ENCODE results near the gene FEN1. TPM values are rescaled to one million over a fixed set of nuclear protein-coding genes. Genes with fewer than 3 reads are reported as not detected.

FEN1 gene
- total RNA-seq, 1 donor from 2014 or later: 23.9 TPM

DNA sequence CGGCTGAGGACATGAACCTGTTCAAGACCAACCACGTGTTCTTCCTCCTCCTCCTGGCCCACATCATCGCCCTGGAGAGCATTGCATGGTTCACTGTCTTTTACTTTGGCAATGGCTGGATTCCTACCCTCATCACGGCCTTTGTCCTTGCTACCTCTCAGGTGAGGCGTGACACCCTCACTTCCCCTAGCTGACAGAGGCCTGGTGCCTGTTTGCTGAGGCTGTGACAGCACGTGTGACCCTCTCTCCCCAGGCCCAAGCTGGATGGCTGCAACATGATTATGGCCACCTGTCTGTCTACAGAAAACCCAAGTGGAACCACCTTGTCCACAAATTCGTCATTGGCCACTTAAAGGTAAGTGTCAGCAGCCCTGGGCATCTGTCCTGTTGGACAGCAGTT, 47.7 kb downstream of the FEN1 start:
- H3K4me1 Mint-ChIP-seq: peaks cover 7% of the 10 kb centered on the region
- TF ChIP-seq, protein P1, sequence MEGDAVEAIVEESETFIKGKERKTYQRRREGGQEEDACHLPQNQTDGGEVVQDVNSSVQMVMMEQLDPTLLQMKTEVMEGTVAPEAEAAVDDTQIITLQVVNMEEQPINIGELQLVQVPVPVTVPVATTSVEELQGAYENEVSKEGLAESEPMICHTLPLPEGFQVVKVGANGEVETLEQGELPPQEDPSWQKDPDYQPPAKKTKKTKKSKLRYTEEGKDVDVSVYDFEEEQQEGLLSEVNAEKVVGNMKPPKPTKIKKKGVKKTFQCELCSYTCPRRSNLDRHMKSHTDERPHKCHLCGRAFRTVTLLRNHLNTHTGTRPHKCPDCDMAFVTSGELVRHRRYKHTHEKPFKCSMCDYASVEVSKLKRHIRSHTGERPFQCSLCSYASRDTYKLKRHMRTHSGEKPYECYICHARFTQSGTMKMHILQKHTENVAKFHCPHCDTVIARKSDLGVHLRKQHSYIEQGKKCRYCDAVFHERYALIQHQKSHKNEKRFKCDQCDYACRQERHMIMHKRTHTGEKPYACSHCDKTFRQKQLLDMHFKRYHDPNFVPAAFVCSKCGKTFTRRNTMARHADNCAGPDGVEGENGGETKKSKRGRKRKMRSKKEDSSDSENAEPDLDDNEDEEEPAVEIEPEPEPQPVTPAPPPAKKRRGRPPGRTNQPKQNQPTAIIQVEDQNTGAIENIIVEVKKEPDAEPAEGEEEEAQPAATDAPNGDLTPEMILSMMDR (IDR thresholded peaks at IDR 0.05): no peak
- H3K9me3 Mint-ChIP-seq: no peaks in the 10 kb centered on the region
- H3K4me3 Mint-ChIP-seq: no peak overlapping the region
- intact Hi-C loops (cut with micrococcal nuclease): no loop called here
- CTCF ChIA-PET: interaction anchor here (1.1 to 1.6 kb wide), 2 partner anchors 59 to 241 kb away, joined by 3 to 4 read pairs; no protein-coding TSS in a partner anchor
- H3K27me3 Mint-ChIP-seq: no peaks in the 10 kb centered on the region
- POLR2A ChIA-PET: interaction anchor here (1.2 kb wide), 1 partner anchor 25 kb away, joined by 3 read pairs; no protein-coding TSS in a partner anchor
- H3K36me3 Mint-ChIP-seq (ENCODE audit: low read depth): peaks cover 1% of the 10 kb centered on the region
- H3K27ac Mint-ChIP-seq: no peak overlapping the region
- DNase-seq (no peak), ATAC-seq (ENCODE audit: low read depth) (no peak)

DNA sequence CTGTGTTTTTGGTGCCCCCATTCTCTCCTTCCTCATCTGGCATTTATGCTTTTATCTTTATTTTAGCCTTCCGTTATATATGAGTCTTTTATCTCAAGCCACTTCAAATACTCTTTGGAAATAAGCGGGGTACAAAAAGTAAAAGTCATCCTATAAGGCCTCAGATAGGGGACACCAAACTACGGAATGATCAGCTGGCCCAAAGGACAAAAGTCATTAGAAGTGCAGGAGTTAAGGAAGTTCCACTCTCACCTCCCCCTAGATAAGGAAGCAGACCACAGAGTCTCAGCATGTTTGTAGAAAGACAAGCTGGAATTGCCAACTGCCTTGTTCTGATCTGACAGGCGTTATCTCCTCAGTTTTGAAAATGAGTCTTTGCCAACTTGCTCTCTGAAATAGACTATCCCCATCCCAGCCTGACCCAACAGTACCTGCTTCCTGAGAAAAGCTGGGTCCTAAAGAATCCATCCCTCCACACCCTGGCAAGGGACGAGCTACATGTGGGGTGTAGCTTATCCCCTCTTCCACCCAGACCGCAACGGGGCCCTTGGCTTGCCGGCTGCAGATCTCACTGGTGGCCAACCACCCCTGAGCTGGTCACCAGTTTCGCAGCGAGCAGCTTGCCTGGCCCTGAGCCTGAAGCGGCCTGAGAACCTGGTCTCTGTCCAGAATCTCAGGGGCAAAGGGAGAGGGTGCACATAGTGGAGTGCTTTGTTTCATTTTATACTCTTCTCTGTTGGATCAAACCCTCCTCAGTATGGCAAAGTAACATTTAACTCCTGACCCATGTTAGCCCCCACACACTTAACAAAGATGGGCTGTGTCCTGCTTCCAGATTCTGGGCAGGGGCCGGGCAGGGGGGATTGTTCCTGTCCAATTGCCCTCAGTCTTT, 49.2 kb downstream of the FEN1 start:
- Mint-ChIP-seq H3K9me3 (no peaks in the 10 kb centered on the region), H3K4me3 (no peak overlapping the region), H3K27ac (no peak overlapping the region), H3K36me3 (ENCODE audit: low read depth) (peaks cover 1% of the 10 kb centered on the region), H3K27me3 (no peaks in the 10 kb centered on the region), H3K4me1 (no peaks in the 10 kb centered on the region)
- intact Hi-C loops (cut with micrococcal nuclease): no loop called here
- ATAC-seq (ENCODE audit: low read depth) (no peak), DNase-seq (no peak)
- TF ChIP-seq, protein P1 (IDR thresholded peaks at IDR 0.05): no peak
- POLR2A ChIA-PET: no interaction called here
- CTCF ChIA-PET: interaction anchor here (0.6 to 0.9 kb wide), 2 partner anchors 29 to 406 kb away, joined by 3 read pairs; no protein-coding TSS in a partner anchor

DNA sequence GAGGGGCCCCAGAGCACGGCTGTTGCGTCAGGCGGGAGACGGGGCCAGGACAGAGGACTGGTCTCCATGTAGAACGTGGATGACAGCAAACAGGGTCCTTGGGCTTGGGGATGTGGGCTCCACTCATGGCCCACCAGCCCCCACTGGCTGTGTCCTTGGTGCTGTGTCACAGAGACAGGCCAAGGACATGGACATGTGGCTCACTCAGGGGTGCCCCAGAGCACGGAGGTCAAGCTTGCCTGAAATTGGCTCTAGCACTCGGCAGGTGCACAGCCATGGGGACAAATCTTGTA, 49.8 kb downstream of the FEN1 start:
- CTCF ChIA-PET: interaction anchor here (0.6 kb wide), 1 partner anchor 407 kb away, joined by 3 read pairs; no protein-coding TSS in a partner anchor
- intact Hi-C loops (cut with micrococcal nuclease): no loop called here
- no peaks in the 10 kb centered on the region for H3K9me3 Mint-ChIP-seq
- H3K27ac Mint-ChIP-seq: no peak overlapping the region
- H3K27me3 Mint-ChIP-seq: no peaks in the 10 kb centered on the region
- H3K4me3 Mint-ChIP-seq: no peak overlapping the region
- TF ChIP-seq, protein P1 (IDR thresholded peaks at IDR 0.05): no peak
- no peak for DNase-seq
- peaks cover 1% of the 10 kb centered on the region for H3K36me3 Mint-ChIP-seq (ENCODE audit: low read depth)
- no peaks in the 10 kb centered on the region for H3K4me1 Mint-ChIP-seq
- POLR2A ChIA-PET: no interaction called here
- ATAC-seq (ENCODE audit: low read depth): no peak

DNA sequence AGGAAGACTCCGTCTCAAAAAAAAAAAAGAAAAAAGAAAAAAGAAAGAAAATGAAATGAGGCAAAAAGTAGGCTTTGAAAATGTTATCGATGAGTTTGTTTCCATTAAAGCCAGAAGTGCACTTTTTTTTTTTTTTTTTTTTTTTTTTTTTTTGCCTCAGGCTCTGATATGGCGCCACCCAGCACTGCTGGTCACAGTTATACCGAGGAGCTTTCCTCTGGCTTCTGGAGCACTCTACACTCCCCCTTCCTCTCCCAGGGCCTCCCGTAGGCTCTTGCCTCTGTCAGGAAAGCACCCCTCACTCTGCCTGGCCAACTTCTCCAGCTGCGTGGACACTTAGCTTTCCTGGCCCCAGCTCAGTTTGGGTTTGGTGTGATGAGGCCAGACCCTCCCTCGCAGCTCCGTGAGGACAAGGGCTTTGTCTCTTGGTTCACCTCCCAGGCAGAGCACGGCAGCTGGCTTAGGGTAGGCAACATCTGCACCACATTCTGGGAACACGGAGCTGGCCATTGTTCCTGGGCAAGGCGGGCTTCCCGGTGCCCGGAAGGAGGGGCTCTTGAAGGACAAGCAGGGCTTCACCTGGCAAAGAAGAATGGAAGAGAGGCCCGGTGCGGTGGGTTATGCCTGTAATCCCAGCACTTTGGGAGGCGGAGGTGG, 52.3 kb downstream of the FEN1 start:
- intact Hi-C loops (cut with micrococcal nuclease): no loop called here
- TF ChIP-seq, protein P1 (IDR thresholded peaks at IDR 0.05): no peak
- no peak for ATAC-seq (ENCODE audit: low read depth)
- H3K27me3 Mint-ChIP-seq: no peaks in the 10 kb centered on the region
- no peaks in the 10 kb centered on the region for H3K9me3 Mint-ChIP-seq
- H3K36me3 Mint-ChIP-seq (ENCODE audit: low read depth): peaks cover 1% of the 10 kb centered on the region
- ChIA-PET POLR2A (interaction anchor here (0.5 kb wide), 1 partner anchor 116 kb away, joined by 3 read pairs; no protein-coding TSS in a partner anchor), CTCF (interaction anchor here (0.7 to 1.1 kb wide), 2 partner anchors 26 to 48 kb away, joined by 4 read pairs; no protein-coding TSS in a partner anchor)
- DNase-seq: no peak
- no peak overlapping the region for H3K4me3 Mint-ChIP-seq
- H3K27ac Mint-ChIP-seq: no peak overlapping the region
- H3K4me1 Mint-ChIP-seq: no peaks in the 10 kb centered on the region
